ENCODE results near the gene AGAP1.
"Not testable (repeated sequence)": the region's sequence is repeated elsewhere in the genome, so short reads cannot be mapped to it uniquely, and the experiment has no call there.

The AGAP1 gene

GRCh38 chr2:236086971-236087465, 593.2 kb downstream of the AGAP1 start:
- DNase-seq, result no peak

- no peak for DNase-seq
Measured at GRCh38 chr2:236088368-236089057, 594.7 kb downstream of the AGAP1 start.

- no peak for DNase-seq
Measured at GRCh38 chr2:236089271-236090026, 595.6 kb downstream of the AGAP1 start.

- no peak for DNase-seq
Measured at GRCh38 chr2:236090027-236090382, 596.2 kb downstream of the AGAP1 start.

GRCh38 chr2:236090826-236091225, 597.0 kb downstream of the AGAP1 start:
- DNase-seq, result not testable (repeated sequence)

GRCh38 chr2:236092714-236093113, 598.9 kb downstream of the AGAP1 start:
- no peak for DNase-seq

GRCh38 chr2:236093134-236093533, 599.3 kb downstream of the AGAP1 start:
- DNase-seq, result no peak

- DNase-seq, result no peak
Measured at GRCh38 chr2:236095504-236095903, 601.7 kb downstream of the AGAP1 start.

GRCh38 chr2:236101311-236101950, 607.6 kb downstream of the AGAP1 start:
- DNase-seq, result no peak

- no peak for DNase-seq
Measured at GRCh38 chr2:236102971-236103370, 609.1 kb downstream of the AGAP1 start.

- DNase-seq, result no peak
Measured at GRCh38 chr2:236103981-236104380, 610.1 kb downstream of the AGAP1 start.

- no peak for DNase-seq
Measured at GRCh38 chr2:236105955-236106607, 612.2 kb downstream of the AGAP1 start.

- DNase-seq, result no peak
Measured at GRCh38 chr2:236106761-236107160, 612.9 kb downstream of the AGAP1 start.

- no peak for DNase-seq
Measured at GRCh38 chr2:236107536-236107935, 613.7 kb downstream of the AGAP1 start.

GRCh38 chr2:236107942-236108625, 614.2 kb downstream of the AGAP1 start:
- DNase-seq, result no peak

GRCh38 chr2:236109061-236109460, 615.2 kb downstream of the AGAP1 start:
- no peak for DNase-seq

- no peak for DNase-seq
Measured at GRCh38 chr2:236109473-236109872, 615.6 kb downstream of the AGAP1 start.

- no peak for DNase-seq
Measured at GRCh38 chr2:236112466-236112865, 618.6 kb downstream of the AGAP1 start.

GRCh38 chr2:236113425-236113824, 619.6 kb downstream of the AGAP1 start:
- DNase-seq, result no peak

- no peak for DNase-seq
Measured at GRCh38 chr2:236113948-236114347, 620.1 kb downstream of the AGAP1 start.

- no peak for DNase-seq
Measured at GRCh38 chr2:236114959-236115358, 621.1 kb downstream of the AGAP1 start.

- no peak for DNase-seq
Measured at GRCh38 chr2:236117401-236117800, 623.6 kb downstream of the AGAP1 start.

- no peak for DNase-seq
Measured at GRCh38 chr2:236117861-236118269, 624.0 kb downstream of the AGAP1 start.

All from NCI-H226 (cell line).